Measurements from ENCODE around the gene CEP85. TPM values are rescaled to one million over a fixed set of nuclear protein-coding genes. Genes with fewer than 3 reads are reported as not detected.
"Not testable (repeated sequence)": the region's sequence is repeated elsewhere in the genome, so short reads cannot be mapped to it uniquely, and the experiment has no call there.

Gene CEP85
- total RNA-seq, 2 experiments from 2014 or later, result 36.0 to 37.2 TPM

DNA sequence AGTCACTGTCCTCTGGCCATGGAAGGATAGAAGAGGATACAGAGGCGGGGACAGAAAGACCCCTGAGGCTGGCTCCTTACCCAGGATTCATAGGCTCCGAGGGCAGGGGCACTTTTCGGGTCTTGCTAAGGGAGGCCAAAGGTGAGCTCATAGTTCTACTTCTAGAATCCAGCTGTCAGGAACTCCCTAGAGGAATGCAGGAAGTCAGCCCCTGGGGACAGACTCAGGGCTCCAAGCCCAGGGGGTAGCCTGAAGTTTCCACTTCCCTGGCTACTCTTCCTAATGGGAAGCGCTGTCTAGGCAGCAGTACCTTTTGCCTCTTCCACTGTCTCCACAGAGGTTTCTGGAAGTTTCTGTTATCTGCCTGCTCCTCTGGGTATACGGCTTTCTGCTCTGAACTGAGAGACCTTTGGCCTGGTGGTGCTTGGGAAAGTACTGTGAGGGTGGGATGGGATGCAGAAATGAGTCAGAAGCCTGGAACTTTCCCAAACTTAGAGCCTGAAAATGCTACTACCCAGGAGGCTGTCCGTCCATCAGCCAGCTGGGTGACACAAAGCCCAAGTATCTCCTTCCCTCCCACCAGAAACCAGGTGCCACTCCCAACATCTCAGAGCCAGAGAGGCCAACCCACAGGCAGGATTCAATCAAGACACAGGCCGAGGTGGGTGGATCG lies 68.9 kb downstream of the CEP85 start:
- Mint-ChIP-seq H3K27ac (no peak overlapping the region), H3K9me3 (no peaks in the 10 kb centered on the region), H3K36me3 (no peaks in the 10 kb centered on the region), H3K4me3 (no peak overlapping the region), H3K27me3 (no peaks in the 10 kb centered on the region), H3K4me1 (peaks cover 33% of the 10 kb centered on the region)
- ATAC-seq (ENCODE audit: low read depth), result no peak
- DNase-seq, result no peak
- POLR2A ChIA-PET, result interaction anchor here (0.7 kb wide), 2 partner anchors 13 to 213 kb away, joined by 4 to 5 read pairs; no protein-coding TSS in a partner anchor

DNA sequence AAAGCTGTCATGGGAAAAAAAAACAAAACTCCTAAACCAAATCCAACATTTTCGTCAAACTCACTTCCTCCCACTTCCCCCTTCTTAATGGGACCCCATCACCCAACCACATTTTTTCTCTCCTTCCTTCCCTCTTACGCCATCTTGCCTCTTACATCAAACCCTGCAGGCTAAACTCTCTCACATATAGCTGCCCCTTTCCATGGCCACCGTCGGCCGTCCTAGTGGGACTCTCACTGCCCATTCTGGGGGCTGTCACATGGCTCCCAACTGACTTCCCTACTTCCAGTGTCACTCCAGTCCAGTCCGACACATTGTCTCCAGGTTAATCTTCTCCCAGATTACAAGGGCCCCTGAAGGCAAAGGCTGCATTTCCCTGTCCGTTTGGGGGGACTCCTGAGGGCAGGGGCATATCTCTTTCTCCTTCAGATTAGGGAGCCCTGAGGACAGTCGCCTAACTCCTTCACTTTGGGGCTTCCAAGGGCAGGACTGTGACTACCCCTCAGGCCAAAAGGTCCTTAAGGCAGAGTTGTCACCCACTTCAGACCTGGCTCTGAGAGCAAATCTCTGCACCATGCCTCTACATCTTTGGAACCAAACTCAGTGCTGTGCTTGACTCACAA lies 71.8 kb downstream of the CEP85 start:
- POLR2A ChIA-PET, result interaction anchor here (2.2 to 24.2 kb wide), 4 partner anchors 9 to 22 kb away, joined by 6 to 1079 read pairs (median 84); partner anchors contain the start of genes CD52 and SH3BGRL3
- ATAC-seq (ENCODE audit: low read depth), result no peak
- Mint-ChIP-seq H3K9me3 (no peaks in the 10 kb centered on the region), H3K27me3 (no peaks in the 10 kb centered on the region), H3K36me3 (no peaks in the 10 kb centered on the region), H3K4me3 (peak overlapping the region; percentile 94), H3K4me1 (peaks cover 32% of the 10 kb centered on the region), H3K27ac (peak overlapping the region; percentile 97)
- no peak for DNase-seq

GRCh38 chr1:26306290-26307229 lies 72.6 kb downstream of the CEP85 start, which contains the start of gene UBXN11:
Gene UBXN11, minus strand, starts transcription at chr1:26306636. Its CDS starts 3,753 bp downstream, at chr1:26302883.
- no peaks in the 10 kb centered on the region for H3K27me3 Mint-ChIP-seq
- POLR2A ChIA-PET, result interaction anchor here (1.1 to 24.2 kb wide), 6 partner anchors 9 to 195 kb away, joined by 3 to 1079 read pairs (median 16); partner anchors contain the start of genes CD52, PDIK1L and SH3BGRL3
- H3K36me3 Mint-ChIP-seq, result no peaks in the 10 kb centered on the region
- H3K4me1 Mint-ChIP-seq, result peaks cover 30% of the 10 kb centered on the region
- peak within 1 kb of the TSS; percentile 97 for H3K27ac Mint-ChIP-seq
- peak within 1 kb of the TSS; percentile 94 for H3K4me3 Mint-ChIP-seq
- DNase-seq (peak; percentile 88), ATAC-seq (ENCODE audit: low read depth) (peak; percentile 99)
- H3K9me3 Mint-ChIP-seq, result no peaks in the 10 kb centered on the region

DNA sequence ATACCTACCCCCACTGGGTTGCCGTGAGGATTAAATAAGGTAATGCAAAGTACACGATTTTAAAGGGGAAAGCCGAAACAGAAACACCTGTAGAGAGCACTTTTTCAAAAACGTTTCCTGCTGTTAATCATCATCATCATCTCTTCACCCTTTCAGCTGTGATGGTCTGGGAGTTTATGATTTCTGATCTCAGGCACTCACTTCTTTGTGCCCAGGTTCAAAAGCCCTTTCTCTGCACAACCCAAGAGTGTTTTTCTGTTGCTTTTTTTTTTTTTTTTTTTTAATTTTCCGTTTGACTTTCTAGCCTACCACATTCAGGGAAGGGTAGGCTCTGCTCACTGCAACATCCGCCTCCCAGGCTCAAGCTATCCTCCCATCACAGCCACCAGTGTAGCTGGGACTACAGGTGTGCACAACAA lies 73.4 kb downstream of the CEP85 start:
- DNase-seq, result no peak
- POLR2A ChIA-PET, result interaction anchor here (0.6 to 24.2 kb wide), 9 partner anchors 8 to 1382 kb away, joined by 3 to 1079 read pairs (median 6); partner anchors contain the start of genes CD52, PDIK1L and SH3BGRL3
- Mint-ChIP-seq H3K36me3 (no peaks in the 10 kb centered on the region), H3K4me1 (peaks cover 34% of the 10 kb centered on the region), H3K27ac (peak overlapping the region; percentile 97), H3K27me3 (no peaks in the 10 kb centered on the region), H3K4me3 (peak overlapping the region; percentile 94), H3K9me3 (no peaks in the 10 kb centered on the region)
- ATAC-seq (ENCODE audit: low read depth), result peak; percentile 10

GRCh38 chr1:26307966-26308899 lies 74.2 kb downstream of the CEP85 start:
- POLR2A ChIA-PET, result interaction anchor here (0.6 to 24.2 kb wide), 10 partner anchors 7 to 1382 kb away, joined by 3 to 1079 read pairs (median 6); partner anchors contain the start of genes CD52 and SH3BGRL3
- peak overlapping the region; percentile 94 for H3K4me3 Mint-ChIP-seq
- not testable (repeated sequence) for DNase-seq; H3K27me3 Mint-ChIP-seq; H3K9me3 Mint-ChIP-seq; H3K36me3 Mint-ChIP-seq; ATAC-seq (ENCODE audit: low read depth)
- H3K27ac Mint-ChIP-seq, result peak overlapping the region; percentile 97
- H3K4me1 Mint-ChIP-seq, result peaks cover 38% of the 10 kb centered on the region

GRCh38 chr1:26314501-26314900 lies 80.5 kb downstream of the CEP85 start:
- peaks cover 19% of the 10 kb centered on the region for H3K36me3 Mint-ChIP-seq
- H3K27me3 Mint-ChIP-seq, result no peaks in the 10 kb centered on the region
- H3K27ac Mint-ChIP-seq, result no peak overlapping the region
- H3K4me1 Mint-ChIP-seq, result peaks cover 42% of the 10 kb centered on the region
- DNase-seq (no peak), ATAC-seq (ENCODE audit: low read depth) (no peak)
- H3K9me3 Mint-ChIP-seq, result no peaks in the 10 kb centered on the region
- POLR2A ChIA-PET, result interaction anchor here (1.8 to 24.2 kb wide), 2 partner anchors 8 to 31 kb away, joined by 27 to 1079 read pairs; partner anchors contain the start of genes SH3BGRL3 and UBXN11
- no peak overlapping the region for H3K4me3 Mint-ChIP-seq

DNA sequence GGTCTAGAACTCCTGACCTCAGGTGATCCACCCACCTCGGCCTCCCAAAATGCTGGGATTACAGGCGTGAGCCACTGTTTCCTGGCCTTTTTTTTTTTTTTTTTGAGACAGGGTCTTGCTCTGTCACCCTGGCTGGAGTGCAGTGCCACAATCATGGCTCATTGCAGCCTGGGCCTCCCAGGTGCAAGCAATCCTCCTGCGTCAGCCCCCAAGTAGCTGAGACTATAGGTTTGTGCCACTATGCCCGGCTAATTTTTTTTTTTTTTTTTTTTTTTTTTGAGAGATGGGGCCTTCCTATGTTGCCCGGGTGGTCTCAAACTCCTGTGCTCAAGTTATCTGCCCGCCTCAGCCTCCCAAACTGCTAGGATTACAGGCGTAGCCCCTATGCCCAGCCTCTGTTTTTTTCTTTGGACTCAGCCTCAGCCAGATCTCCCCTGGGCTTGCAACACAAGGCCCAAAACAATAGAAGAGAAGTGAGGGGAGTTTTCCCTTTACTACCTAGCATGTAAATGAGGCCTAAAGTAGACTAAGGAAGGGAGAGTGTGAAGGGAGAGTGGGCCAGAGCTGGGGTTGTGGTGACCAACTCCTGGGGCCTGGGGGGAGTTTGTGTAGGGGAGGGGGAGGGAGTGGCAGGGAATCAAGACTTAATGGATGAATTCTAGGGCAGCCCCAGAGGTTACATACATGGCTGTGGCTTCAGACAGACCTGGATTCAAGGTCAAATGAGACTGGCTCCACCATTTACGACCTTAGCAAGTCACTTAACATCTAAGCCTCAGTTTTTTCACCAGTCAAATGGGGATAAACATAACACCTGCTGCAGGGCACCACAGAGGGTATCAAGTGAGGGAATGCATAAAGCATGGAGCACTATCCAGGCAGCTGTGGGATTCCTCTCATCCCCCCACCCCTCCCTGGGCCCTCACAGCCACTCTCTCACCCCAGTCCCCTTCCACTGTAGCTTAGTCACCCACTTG lies 82.2 kb downstream of the CEP85 start:
- Mint-ChIP-seq H3K27ac (peak overlapping the region; percentile 81), H3K36me3 (peaks cover 28% of the 10 kb centered on the region), H3K4me1 (peaks cover 47% of the 10 kb centered on the region), H3K4me3 (peak overlapping the region; percentile 94), H3K27me3 (no peaks in the 10 kb centered on the region), H3K9me3 (no peaks in the 10 kb centered on the region)
- ATAC-seq (ENCODE audit: low read depth) (no peak), DNase-seq (no peak)
- POLR2A ChIA-PET, result interaction anchor here (0.6 to 24.2 kb wide), 8 partner anchors 8 to 68 kb away, joined by 3 to 1079 read pairs (median 6); partner anchors contain the start of genes SH3BGRL3 and UBXN11

DNA sequence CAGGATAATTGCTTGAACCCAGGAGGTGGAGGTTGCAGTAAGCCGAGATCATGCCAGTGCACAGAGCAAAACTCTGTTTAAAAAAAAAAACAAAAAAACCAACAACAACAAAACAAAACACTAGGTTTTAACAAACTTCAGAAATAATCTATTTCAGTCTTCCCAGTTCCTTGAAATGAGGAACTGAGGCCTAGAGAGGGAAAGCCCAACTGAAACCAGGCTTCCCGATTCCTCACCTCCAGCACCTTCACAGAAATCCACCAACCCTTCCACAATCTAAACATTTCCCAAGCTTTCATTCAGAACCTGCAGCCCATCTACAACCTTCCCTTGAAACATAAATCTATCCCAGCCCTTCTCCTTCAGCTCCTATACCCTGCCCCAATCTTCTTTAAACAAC lies 83.1 kb downstream of the CEP85 start:
- POLR2A ChIA-PET, result interaction anchor here (0.7 to 24.2 kb wide), 9 partner anchors 9 to 76 kb away, joined by 3 to 1079 read pairs (median 6); partner anchors contain the start of genes SH3BGRL3 and UBXN11
- Mint-ChIP-seq H3K9me3 (no peaks in the 10 kb centered on the region), H3K4me1 (peaks cover 47% of the 10 kb centered on the region), H3K36me3 (peaks cover 33% of the 10 kb centered on the region), H3K27ac (peak overlapping the region; percentile 83), H3K27me3 (no peaks in the 10 kb centered on the region), H3K4me3 (peak overlapping the region; percentile 94)
- ATAC-seq (ENCODE audit: low read depth), result no peak
- no peak for DNase-seq

- H3K9me3 Mint-ChIP-seq, result no peaks in the 10 kb centered on the region
- POLR2A ChIA-PET, result interaction anchor here (0.6 to 24.2 kb wide), 12 partner anchors 9 to 1904 kb away, joined by 3 to 1079 read pairs (median 6); partner anchors contain the start of genes SH3BGRL3 and UBXN11
- ATAC-seq (ENCODE audit: low read depth), result peak; percentile 75
- H3K36me3 Mint-ChIP-seq, result peaks cover 39% of the 10 kb centered on the region
- H3K4me3 Mint-ChIP-seq, result peak within 1 kb of the TSS; percentile 94
- peaks cover 53% of the 10 kb centered on the region for H3K4me1 Mint-ChIP-seq
- peak within 1 kb of the TSS; percentile 83 for H3K27ac Mint-ChIP-seq
- no peaks in the 10 kb centered on the region for H3K27me3 Mint-ChIP-seq
- DNase-seq, result peak; percentile 65
These were observed 83.8 kb downstream of the CEP85 start, which contains the start of gene CD52 for GRCh38 chr1:26317612-26318337. Gene CD52, plus strand, starts transcription at chr1:26317958. Its CDS starts 60 bp downstream, at chr1:26318018.

DNA sequence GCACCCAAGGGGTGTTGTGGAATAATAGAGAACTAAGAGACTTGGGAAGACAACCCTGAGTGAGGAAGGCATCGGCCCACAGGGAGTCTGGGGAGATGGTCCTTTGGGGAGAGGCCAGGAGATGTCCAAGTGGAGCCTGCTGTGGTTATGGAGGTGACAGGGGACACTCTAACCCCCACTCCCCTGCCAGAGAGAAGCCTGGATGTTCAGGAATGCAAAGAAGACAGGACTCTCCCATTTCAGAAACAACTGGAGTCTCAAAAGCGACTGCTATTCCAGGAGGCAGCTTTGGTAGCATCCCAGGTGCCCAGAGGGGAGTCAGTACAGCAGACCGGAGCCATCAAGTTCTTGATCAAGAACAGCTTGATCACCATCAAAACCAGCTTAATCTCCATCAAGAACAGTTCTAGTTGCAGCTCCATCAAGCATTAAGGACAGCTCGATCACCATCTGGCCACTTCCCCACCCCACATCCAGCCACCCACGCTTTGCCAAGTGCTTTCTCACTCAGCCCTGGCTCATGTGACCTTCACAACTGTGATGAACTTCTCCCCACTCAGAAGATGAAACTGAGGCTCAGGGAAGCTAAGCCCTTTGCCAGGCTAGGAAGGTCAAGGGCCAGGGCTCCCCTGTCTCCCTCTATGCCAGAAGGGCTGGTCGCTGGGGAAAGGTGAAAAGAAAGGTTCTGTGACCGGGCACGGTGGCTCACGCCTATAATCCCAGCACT lies 84.5 kb downstream of the CEP85 start:
- POLR2A ChIA-PET, result interaction anchor here (0.6 to 24.2 kb wide), 11 partner anchors 10 to 74 kb away, joined by 3 to 1079 read pairs (median 6); partner anchors contain the start of genes SH3BGRL3 and UBXN11
- peaks cover 51% of the 10 kb centered on the region for H3K4me1 Mint-ChIP-seq
- H3K27ac Mint-ChIP-seq, result peak overlapping the region; percentile 83
- H3K36me3 Mint-ChIP-seq, result peaks cover 43% of the 10 kb centered on the region
- H3K4me3 Mint-ChIP-seq, result peak overlapping the region; percentile 94
- ATAC-seq (ENCODE audit: low read depth), result no peak
- DNase-seq, result no peak
- no peaks in the 10 kb centered on the region for H3K9me3 Mint-ChIP-seq
- no peaks in the 10 kb centered on the region for H3K27me3 Mint-ChIP-seq

All from activated naive CD8-positive, alpha-beta T cell treated with anti-CD3 and anti-CD28 coated beads, Interleukin-2, amount 10 ng/mL, durations not matched to agents 7 days and 5 days (primary cell).